Body of pancreas (tissue), 4 donors: ENCODE measurements around the gene PARD6B. TPM values are rescaled to one million over a fixed set of nuclear protein-coding genes. Genes with fewer than 3 reads are reported as not detected.
"Not testable (repeated sequence)": the region's sequence is repeated elsewhere in the genome, so short reads cannot be mapped to it uniquely, and the experiment has no call there.

Experiments
- ATAC-seq: fragments of 150-250 bp; one replicate; pipeline ENCODE4 v1.9.1; 2016
- DNase-seq, 4 donors: peaks; one replicate each; pipeline ENCODE4 v3.0.0-alpha.2; 2019
- H3K27ac ChIP-seq, 4 donors: fragments of 200-600 bp; sonication (generic); 1 replicate in 3 of 4; 2 replicates in 1 of 4; pipeline versions ENCODE4 v1.5.1 to v1.6.1; 2016 to 2019; ENCODE audit warnings: mild to moderate bottlenecking in 1 of 4, mixed read lengths in 1 of 4, moderate library complexity in 1 of 4
- H3K27me3 ChIP-seq, 2 donors: fragments of 200-600 bp; sonication (generic); one replicate each; pipeline ENCODE4 v1.6.0; 2016; ENCODE audit warnings: mild to moderate bottlenecking in 1 of 2
- H3K36me3 ChIP-seq, 2 donors: fragments of 200-600 bp; sonication (generic); replicated peaks in 1 of 2; 2 replicates each; pipeline ENCODE4 v1.5.1; 2016; ENCODE audit warnings: low read depth in 2 of 2; ENCODE audit not compliant: insufficient read depth in 1 of 2
- H3K4me1 ChIP-seq: fragments of 200-600 bp; sonication (generic); one replicate; pipeline ENCODE4 v1.6.0; 2016
- H3K4me3 ChIP-seq, 2 donors: fragments of 200-600 bp; sonication (generic); 1 replicate in 1 of 2; 2 replicates in 1 of 2; pipeline ENCODE4 v1.5.1; 2016 to 2019
- H3K9me3 ChIP-seq, 3 donors: fragments of 200-600 bp; sonication (generic); 1 replicate in 2 of 3; 2 replicates in 1 of 3; pipeline ENCODE4 v1.5.1; 2016
- POLR2A ChIP-seq, 3 donors: fragments of 450-650 bp; IDR thresholded peaks; one replicate each; pipeline ENCODE4 v1.6.1; 2016; ENCODE audit warnings: antibody characterized with exemption in 3 of 3, mild to moderate bottlenecking in 2 of 3
- WGBS, 2 donors: methylation state at CpG; one replicate each; pipeline ENCODE4 v1.1.5; 2017; 5-methylcytosine and 5-hydroxymethylcytosine counted together
- intact Hi-C: fragments of 100-400 bp; cut with DNase I; formaldehyde crosslinking; loops from one replicate; pipeline ENCODE4 v1.15.1; 2023
- total RNA-seq, 2 donors: library from RNA; depleted of rRNA; stranded (reverse); fragments of >200 nt; gene quantifications; one replicate each; pipeline ENCODE4 v1.1.0, GENCODE V29; 2016
- TF ChIP-seq, protein P1 (sequence below), 7 experiments: fragments of 450-650 bp in 4 of 7; fragments of 200-600 bp in 3 of 7; sonication (generic) in 3 of 7; IDR thresholded peaks; one replicate each; pipeline ENCODE4 v1.5.1; 2016 to 2019; ENCODE audit warnings: antibody characterized with exemption in 7 of 7

PARD6B gene
- total RNA-seq, 2 donors from 2014 or later = 4.6 to 8.6 TPM

DNA sequence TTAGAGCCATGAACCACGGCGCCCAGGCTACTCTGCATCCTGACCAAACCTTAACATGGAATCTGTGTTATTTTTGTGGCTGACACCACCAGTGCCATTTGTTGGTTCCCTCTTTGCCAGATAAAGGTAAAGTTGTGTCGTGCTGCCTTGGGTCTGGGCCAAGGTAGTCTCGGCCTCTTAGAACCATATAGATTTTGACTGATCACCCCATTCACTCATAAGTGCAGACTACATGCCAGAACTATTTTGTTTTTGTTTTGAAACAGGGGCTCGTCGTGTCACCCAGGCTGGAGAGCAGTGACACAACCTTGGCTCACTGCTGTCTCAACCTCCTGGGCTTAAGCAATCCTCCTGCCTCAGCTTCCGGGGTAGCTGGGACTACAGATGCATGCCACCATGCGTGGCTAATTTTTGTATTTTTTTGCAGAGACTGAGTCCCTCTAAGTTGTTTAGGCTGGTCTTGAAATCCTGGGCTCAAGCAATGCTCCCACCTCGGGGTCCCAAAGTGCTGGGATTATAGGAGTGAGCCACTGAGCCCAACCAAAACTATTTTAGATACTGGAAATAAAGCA, 20.8 kb upstream of the PARD6B start:
- Histone ChIP-seq H3K27me3 (no peaks in the 10 kb centered on the region), H3K36me3 (no peaks in the 10 kb centered on the region), H3K4me1 (peaks cover 39% of the 10 kb centered on the region), H3K4me3 (no peak overlapping the region), H3K9me3 (no peaks in the 10 kb centered on the region), H3K27ac (peak overlapping the region in 3 of 4 donors; percentile 4 to 53 (median 36))
- peak in 2 of 4 donors; percentile 45 to 49 for DNase-seq
- TF ChIP-seq POLR2A (IDR thresholded peaks at IDR 0.05) = no peak
- TF ChIP-seq, protein P1, sequence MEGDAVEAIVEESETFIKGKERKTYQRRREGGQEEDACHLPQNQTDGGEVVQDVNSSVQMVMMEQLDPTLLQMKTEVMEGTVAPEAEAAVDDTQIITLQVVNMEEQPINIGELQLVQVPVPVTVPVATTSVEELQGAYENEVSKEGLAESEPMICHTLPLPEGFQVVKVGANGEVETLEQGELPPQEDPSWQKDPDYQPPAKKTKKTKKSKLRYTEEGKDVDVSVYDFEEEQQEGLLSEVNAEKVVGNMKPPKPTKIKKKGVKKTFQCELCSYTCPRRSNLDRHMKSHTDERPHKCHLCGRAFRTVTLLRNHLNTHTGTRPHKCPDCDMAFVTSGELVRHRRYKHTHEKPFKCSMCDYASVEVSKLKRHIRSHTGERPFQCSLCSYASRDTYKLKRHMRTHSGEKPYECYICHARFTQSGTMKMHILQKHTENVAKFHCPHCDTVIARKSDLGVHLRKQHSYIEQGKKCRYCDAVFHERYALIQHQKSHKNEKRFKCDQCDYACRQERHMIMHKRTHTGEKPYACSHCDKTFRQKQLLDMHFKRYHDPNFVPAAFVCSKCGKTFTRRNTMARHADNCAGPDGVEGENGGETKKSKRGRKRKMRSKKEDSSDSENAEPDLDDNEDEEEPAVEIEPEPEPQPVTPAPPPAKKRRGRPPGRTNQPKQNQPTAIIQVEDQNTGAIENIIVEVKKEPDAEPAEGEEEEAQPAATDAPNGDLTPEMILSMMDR (IDR thresholded peaks at IDR 0.05) = no peak
- intact Hi-C loops = loop anchor here (5.0 kb wide), 1 partner anchor 43 kb away; no protein-coding TSS in a partner anchor
- no peak for ATAC-seq
- 57 to 67% methylated on average over 6 to 9 of the region's 9 CpGs for WGBS, 2 donors

DNA sequence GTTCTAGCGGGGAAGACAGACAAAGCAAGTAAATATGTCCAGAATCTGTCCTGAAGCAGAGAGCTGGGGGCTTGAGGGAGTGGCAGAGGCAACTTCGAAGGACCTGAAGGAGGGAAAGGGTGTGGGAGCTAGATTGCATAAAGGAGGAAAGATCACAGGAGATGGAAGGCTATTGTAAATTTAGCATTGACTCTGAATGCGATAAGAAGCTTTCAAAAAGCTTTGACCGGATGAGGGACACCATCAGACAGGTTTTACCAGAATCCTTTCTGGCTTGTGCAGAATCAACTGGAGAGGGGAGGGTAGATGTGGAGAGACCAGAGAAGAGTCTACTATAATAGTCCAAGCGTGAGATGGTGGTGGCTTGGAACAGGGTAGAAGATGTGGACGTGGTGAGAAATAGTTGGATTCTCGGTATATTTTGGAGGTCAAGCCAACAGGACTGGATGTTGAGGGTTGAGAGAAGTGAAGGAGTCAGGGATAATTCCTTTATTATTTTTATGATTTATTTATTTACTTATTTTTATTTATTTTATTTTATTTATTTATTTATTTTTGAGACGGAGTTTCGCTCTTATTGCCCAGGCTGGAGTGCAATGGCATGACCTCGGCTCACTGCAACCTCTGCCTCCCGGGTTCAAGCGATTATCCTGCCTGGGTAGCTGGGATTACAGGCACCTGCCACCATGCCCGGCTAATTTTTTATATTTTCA, 20.1 kb upstream of the PARD6B start:
- intact Hi-C loops = loop anchor here (5.0 kb wide), 1 partner anchor 44 kb away; no protein-coding TSS in a partner anchor
- Histone ChIP-seq H3K27me3 (no peaks in the 10 kb centered on the region), H3K9me3 (no peaks in the 10 kb centered on the region), H3K4me3 (no peak overlapping the region), H3K4me1 (peaks cover 39% of the 10 kb centered on the region), H3K27ac (peak overlapping the region in 3 of 4 donors; percentile 4 to 53 (median 36)), H3K36me3 (no peaks in the 10 kb centered on the region)
- DNase-seq = no peak
- no peak for ATAC-seq
- TF ChIP-seq, protein P1 (IDR thresholded peaks at IDR 0.05) = no peak
- no peak for TF ChIP-seq POLR2A (IDR thresholded peaks at IDR 0.05)
- WGBS, 2 donors = 71 to 77% methylated on average over 13 of the region's 13 CpGs

GRCh38 chr20:50712771-50713656, 18.4 kb upstream of the PARD6B start:
- intact Hi-C loops = loop anchor here (5.0 kb wide), 1 partner anchor 46 kb away; no protein-coding TSS in a partner anchor
- TF ChIP-seq POLR2A (IDR thresholded peaks at IDR 0.05) = no peak
- TF ChIP-seq, protein P1 (IDR thresholded peaks at IDR 0.05) = no peak
- ATAC-seq (no peak), DNase-seq (no peak)
- WGBS, 2 donors = 87 to 90% methylated on average over 6 to 7 of the region's 7 CpGs
- H3K4me3 ChIP-seq = no peak overlapping the region
- H3K9me3 ChIP-seq = no peaks in the 10 kb centered on the region
- peaks cover 31% of the 10 kb centered on the region for H3K4me1 ChIP-seq
- H3K36me3 ChIP-seq = no peaks in the 10 kb centered on the region
- H3K27me3 ChIP-seq = no peaks in the 10 kb centered on the region
- no peak overlapping the region for H3K27ac ChIP-seq

GRCh38 chr20:50713657-50714101, 17.7 kb upstream of the PARD6B start:
- Histone ChIP-seq H3K27ac (no peak overlapping the region), H3K4me1 (peaks cover 24% of the 10 kb centered on the region), H3K4me3 (no peak overlapping the region), H3K27me3 (no peaks in the 10 kb centered on the region), H3K9me3 (no peaks in the 10 kb centered on the region), H3K36me3 (no peaks in the 10 kb centered on the region)
- peak; percentile 68 for ATAC-seq
- intact Hi-C loops = loop anchor here (5.0 kb wide), 1 partner anchor 46 kb away; no protein-coding TSS in a partner anchor
- TF ChIP-seq, protein P1 (IDR thresholded peaks at IDR 0.05) = peak; percentile 18 to 70 (median 52)
- TF ChIP-seq POLR2A (IDR thresholded peaks at IDR 0.05) = no peak
- peak; percentile 58 to 70 (median 65) for DNase-seq
- WGBS, 2 donors = 33 to 47% methylated on average over 7 of the region's 7 CpGs

DNA sequence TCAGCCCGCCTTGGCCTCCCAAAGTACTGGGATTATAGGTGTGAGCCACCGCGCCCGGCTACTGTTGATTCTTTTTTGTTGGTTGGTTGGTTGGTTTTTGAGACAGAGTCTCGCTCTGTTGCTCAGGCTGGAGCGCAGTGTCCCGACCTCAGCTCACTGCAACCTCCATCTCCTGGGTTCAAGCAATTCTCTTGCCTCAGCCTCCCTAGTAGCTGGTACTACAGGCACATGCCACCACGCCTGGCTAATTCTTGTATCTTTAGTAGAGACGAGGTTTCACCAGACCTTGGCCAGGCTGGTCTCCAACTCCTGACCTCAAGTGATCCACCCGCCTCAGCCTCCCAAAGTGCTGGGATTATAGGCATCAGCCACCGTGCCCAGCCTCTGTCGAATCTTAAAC, 17.0 kb upstream of the PARD6B start:
- intact Hi-C loops = loop anchor here (5.0 kb wide), 1 partner anchor 47 kb away; no protein-coding TSS in a partner anchor
- not testable (repeated sequence) for H3K36me3 ChIP-seq, H3K27ac ChIP-seq, DNase-seq, ATAC-seq, H3K27me3 ChIP-seq, H3K4me3 ChIP-seq, H3K9me3 ChIP-seq
- 91 to 92% methylated on average over 12 of the region's 12 CpGs for WGBS, 2 donors
- H3K4me1 ChIP-seq = peaks cover 19% of the 10 kb centered on the region
